Measurements from ENCODE around the gene TNNI3.

GRCh38 chr19:55149078-55150003 is 8.2 kb downstream of the TNNI3 start, which contains the start of gene TNNT1:
- no peak for TF ChIP-seq MEF2A (IDR thresholded peaks at IDR 0.05; ENCODE audit: borderline replicate concordance, low read depth)
- TF ChIP-seq POLR2AphosphoS5 (IDR thresholded peaks at IDR 0.05; ENCODE audit: low read depth, low read length): no peak
- TF ChIP-seq, protein P1, sequence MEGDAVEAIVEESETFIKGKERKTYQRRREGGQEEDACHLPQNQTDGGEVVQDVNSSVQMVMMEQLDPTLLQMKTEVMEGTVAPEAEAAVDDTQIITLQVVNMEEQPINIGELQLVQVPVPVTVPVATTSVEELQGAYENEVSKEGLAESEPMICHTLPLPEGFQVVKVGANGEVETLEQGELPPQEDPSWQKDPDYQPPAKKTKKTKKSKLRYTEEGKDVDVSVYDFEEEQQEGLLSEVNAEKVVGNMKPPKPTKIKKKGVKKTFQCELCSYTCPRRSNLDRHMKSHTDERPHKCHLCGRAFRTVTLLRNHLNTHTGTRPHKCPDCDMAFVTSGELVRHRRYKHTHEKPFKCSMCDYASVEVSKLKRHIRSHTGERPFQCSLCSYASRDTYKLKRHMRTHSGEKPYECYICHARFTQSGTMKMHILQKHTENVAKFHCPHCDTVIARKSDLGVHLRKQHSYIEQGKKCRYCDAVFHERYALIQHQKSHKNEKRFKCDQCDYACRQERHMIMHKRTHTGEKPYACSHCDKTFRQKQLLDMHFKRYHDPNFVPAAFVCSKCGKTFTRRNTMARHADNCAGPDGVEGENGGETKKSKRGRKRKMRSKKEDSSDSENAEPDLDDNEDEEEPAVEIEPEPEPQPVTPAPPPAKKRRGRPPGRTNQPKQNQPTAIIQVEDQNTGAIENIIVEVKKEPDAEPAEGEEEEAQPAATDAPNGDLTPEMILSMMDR (IDR thresholded peaks at IDR 0.05): no peak
- no peak for TF ChIP-seq YY1 (IDR thresholded peaks at IDR 0.05; ENCODE audit: low read depth)
- TF ChIP-seq EZH2phosphoT487 (IDR thresholded peaks at IDR 0.05; ENCODE audit: borderline replicate concordance, low read depth): no peak
- TF ChIP-seq, protein P2, sequence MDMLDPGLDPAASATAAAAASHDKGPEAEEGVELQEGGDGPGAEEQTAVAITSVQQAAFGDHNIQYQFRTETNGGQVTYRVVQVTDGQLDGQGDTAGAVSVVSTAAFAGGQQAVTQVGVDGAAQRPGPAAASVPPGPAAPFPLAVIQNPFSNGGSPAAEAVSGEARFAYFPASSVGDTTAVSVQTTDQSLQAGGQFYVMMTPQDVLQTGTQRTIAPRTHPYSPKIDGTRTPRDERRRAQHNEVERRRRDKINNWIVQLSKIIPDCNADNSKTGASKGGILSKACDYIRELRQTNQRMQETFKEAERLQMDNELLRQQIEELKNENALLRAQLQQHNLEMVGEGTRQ (IDR thresholded peaks at IDR 0.05; ENCODE audit: borderline replicate concordance, low read depth, low read length): no peak
- TF ChIP-seq RAD21 (IDR thresholded peaks at IDR 0.05; ENCODE audit: low read length): no peak
- no peak for TF ChIP-seq FOXJ3 (CRISPR knock-in tag; IDR thresholded peaks at IDR 0.05)
- TF ChIP-seq CHD2 (IDR thresholded peaks at IDR 0.05; ENCODE audit: low read length, partially characterized antibody): no peak
- no peak for TF ChIP-seq TCF12 (IDR thresholded peaks at IDR 0.05)
- no peak for TF ChIP-seq SIN3A (IDR thresholded peaks at IDR 0.05; ENCODE audit: borderline replicate concordance, low read depth, low read length)
- TF ChIP-seq RFX5 (IDR thresholded peaks at IDR 0.05; ENCODE audit: low read length): no peak
- TF ChIP-seq RXRA (IDR thresholded peaks at IDR 0.05; ENCODE audit: borderline replicate concordance, low read depth): no peak

Measured in SK-N-SH (cell line).